HG03439 (cell line): Measurements from ENCODE around the gene CIAO3.

Source experiments
- ATAC-seq: cut with Tn5 transposase; IDR thresholded peaks from one replicate; pipeline ENCODE4 v1.9.1; 2021; ENCODE audit warnings: mild to moderate bottlenecking, moderate library complexity; ENCODE audit not compliant: unreplicated experiment

Gene CIAO3

GRCh38 chr16:679814-680624, 60.8 kb downstream of the CIAO3 start, which contains the start of gene STUB1:
Gene STUB1 (plus strand): TSS chr16:680410. CDS start chr16:680526, 116 bp downstream.
- no peak for ATAC-seq
